Activated naive CD8-positive, alpha-beta T cell treated with anti-CD3 and anti-CD28 coated beads, Interleukin-2, amount 50 U/mL, for 24 hours (primary cell): Measurements from ENCODE around the gene KRTAP9-9.

ENCODE experiments used
- ATAC-seq: fragments of 150-1000 bp; cut with Tn5 transposase; one replicate; pipeline ENCODE4 v1.10.0; 2021
- DNase-seq: peaks from one replicate; pipeline ENCODE4 v3.0.0; 2021
- H3K27ac Mint-ChIP-seq: one replicate; pipeline ENCODE4 v1.8.0; 2021; ENCODE audit warnings: mild to moderate bottlenecking, mixed read lengths
- H3K27me3 Mint-ChIP-seq: one replicate; pipeline ENCODE4 v1.8.0; 2021; ENCODE audit warnings: mixed read lengths
- H3K36me3 Mint-ChIP-seq: one replicate; pipeline ENCODE4 v1.8.0; 2021; ENCODE audit warnings: low read depth, mixed read lengths
- H3K4me1 Mint-ChIP-seq: one replicate; pipeline ENCODE4 v1.8.0; 2021; ENCODE audit warnings: mixed read lengths
- H3K4me3 Mint-ChIP-seq: one replicate; pipeline ENCODE4 v1.8.0; 2021; ENCODE audit warnings: mild to moderate bottlenecking, moderate library complexity, mixed read lengths
- H3K9me3 Mint-ChIP-seq: one replicate; pipeline ENCODE4 v1.8.0; 2021; ENCODE audit warnings: mixed read lengths

KRTAP9-9 gene

GRCh38 chr17:41287050-41287449 lies 31.9 kb downstream of the KRTAP9-9 start:
- Mint-ChIP-seq H3K9me3 (no peaks in the 10 kb centered on the region), H3K27ac (no peak overlapping the region), H3K27me3 (no peaks in the 10 kb centered on the region), H3K4me3 (no peak overlapping the region), H3K36me3 (no peaks in the 10 kb centered on the region), H3K4me1 (peaks cover 10% of the 10 kb centered on the region)
- no peak for DNase-seq
- no peak for ATAC-seq

DNA sequence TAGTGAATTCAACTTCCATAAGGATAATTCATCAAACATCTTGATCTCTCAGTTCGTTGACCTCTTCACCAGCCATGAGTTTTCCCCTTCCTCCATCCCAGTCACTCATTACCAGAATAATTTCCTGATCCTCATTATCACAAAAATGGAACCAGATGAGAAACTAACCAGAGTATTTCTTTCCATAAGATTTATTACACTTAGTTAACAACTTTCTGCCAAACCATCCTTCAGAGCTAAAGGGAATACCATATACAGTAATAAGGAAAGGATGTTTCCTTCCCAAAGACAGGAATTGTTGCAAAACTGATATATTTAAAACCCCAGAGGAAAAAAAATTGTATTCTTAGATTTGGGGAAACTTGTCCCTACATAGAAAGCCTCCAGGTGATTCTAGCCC lies 38.8 kb downstream of the KRTAP9-9 start:
- DNase-seq (no peak), ATAC-seq (no peak)
- Mint-ChIP-seq H3K4me1 (no peaks in the 10 kb centered on the region), H3K9me3 (peaks cover 3% of the 10 kb centered on the region), H3K27me3 (no peaks in the 10 kb centered on the region), H3K4me3 (no peak overlapping the region), H3K27ac (no peak overlapping the region), H3K36me3 (no peaks in the 10 kb centered on the region)

GRCh38 chr17:41296846-41297245 lies 41.7 kb downstream of the KRTAP9-9 start:
- H3K9me3 Mint-ChIP-seq = peaks cover 10% of the 10 kb centered on the region
- no peak overlapping the region for H3K4me3 Mint-ChIP-seq
- no peak overlapping the region for H3K27ac Mint-ChIP-seq
- no peaks in the 10 kb centered on the region for H3K36me3 Mint-ChIP-seq
- ATAC-seq = no peak
- H3K4me1 Mint-ChIP-seq = peaks cover 9% of the 10 kb centered on the region
- no peak for DNase-seq
- H3K27me3 Mint-ChIP-seq = no peaks in the 10 kb centered on the region

GRCh38 chr17:41298458-41299135 lies 43.4 kb downstream of the KRTAP9-9 start:
- no peak for DNase-seq
- Mint-ChIP-seq H3K9me3 (peaks cover 10% of the 10 kb centered on the region), H3K27me3 (no peaks in the 10 kb centered on the region), H3K4me1 (peaks cover 12% of the 10 kb centered on the region), H3K4me3 (no peak overlapping the region), H3K36me3 (no peaks in the 10 kb centered on the region), H3K27ac (no peak overlapping the region)
- no peak for ATAC-seq

- H3K36me3 Mint-ChIP-seq = no peaks in the 10 kb centered on the region
- DNase-seq (no peak), ATAC-seq (no peak)
- H3K4me3 Mint-ChIP-seq = no peak overlapping the region
- peaks cover 6% of the 10 kb centered on the region for H3K9me3 Mint-ChIP-seq
- H3K27me3 Mint-ChIP-seq = no peaks in the 10 kb centered on the region
- no peak overlapping the region for H3K27ac Mint-ChIP-seq
- H3K4me1 Mint-ChIP-seq = peaks cover 12% of the 10 kb centered on the region
These were observed 46.1 kb downstream of the KRTAP9-9 start for GRCh38 chr17:41301204-41301790.

DNA sequence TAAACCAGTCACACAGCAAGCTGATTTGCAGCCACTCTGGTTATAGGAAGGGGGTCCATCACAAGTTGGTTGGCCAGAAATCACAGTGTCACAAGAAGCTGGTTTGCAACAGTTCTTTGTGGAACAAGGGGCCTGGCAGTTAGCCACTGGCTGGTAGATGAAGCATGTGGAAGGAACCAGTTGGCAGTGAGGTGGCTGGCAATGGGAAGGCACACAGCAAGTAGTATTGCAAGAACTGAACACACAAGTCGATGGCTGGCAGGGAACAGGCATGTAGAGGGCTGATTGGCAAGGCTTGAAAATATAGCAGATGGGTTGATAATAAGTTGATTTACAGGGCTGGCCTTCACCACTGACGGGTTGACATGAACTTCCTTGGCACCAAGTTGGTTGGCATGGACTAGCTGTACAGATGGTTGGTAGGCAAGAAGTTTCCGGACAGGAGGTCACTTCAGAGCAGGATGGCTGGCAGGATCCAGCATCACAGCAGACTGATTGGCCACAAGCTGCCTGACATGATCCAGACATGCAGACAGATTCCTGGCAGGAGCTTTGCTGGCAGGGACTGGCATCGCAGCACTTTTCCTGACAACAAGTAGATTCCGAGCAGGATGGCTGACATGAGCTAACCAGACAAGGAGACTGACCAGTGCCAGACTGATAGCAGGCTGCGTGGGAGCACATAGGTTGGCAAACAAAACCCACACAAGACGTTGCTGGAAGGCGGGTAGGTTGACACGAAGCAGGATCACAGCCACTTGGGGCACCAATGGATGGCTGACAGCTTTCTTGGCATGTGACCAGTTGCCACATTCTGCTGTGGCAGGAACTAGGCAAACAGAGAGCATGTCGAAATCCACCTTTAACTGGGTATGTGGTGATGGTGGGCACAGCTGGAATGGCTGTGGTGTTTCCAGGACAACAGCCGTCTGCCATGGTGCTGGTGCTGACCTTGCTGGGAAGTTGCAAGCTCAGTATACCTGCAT lies 47.0 kb downstream of the KRTAP9-9 start, which contains the start of gene KRTAP29-1:
Gene KRTAP29-1, minus strand, starts transcription at position 936 of the 986 bp plus-strand sequence. Its CDS starts 0 bp downstream, at position 936.
- H3K36me3 Mint-ChIP-seq = no peaks in the 10 kb centered on the region
- H3K9me3 Mint-ChIP-seq = peaks cover 6% of the 10 kb centered on the region
- no peak within 1 kb of the TSS for H3K4me3 Mint-ChIP-seq
- ATAC-seq (no peak), DNase-seq (no peak)
- H3K4me1 Mint-ChIP-seq = peaks cover 17% of the 10 kb centered on the region
- H3K27ac Mint-ChIP-seq = no peak within 1 kb of the TSS
- H3K27me3 Mint-ChIP-seq = no peaks in the 10 kb centered on the region

- Mint-ChIP-seq H3K27me3 (no peaks in the 10 kb centered on the region), H3K9me3 (peaks cover 6% of the 10 kb centered on the region), H3K36me3 (no peaks in the 10 kb centered on the region), H3K4me3 (no peak overlapping the region), H3K27ac (no peak overlapping the region), H3K4me1 (peaks cover 24% of the 10 kb centered on the region)
- ATAC-seq (no peak), DNase-seq (no peak)
These were observed 47.8 kb downstream of the KRTAP9-9 start for GRCh38 chr17:41302981-41303380.

DNA sequence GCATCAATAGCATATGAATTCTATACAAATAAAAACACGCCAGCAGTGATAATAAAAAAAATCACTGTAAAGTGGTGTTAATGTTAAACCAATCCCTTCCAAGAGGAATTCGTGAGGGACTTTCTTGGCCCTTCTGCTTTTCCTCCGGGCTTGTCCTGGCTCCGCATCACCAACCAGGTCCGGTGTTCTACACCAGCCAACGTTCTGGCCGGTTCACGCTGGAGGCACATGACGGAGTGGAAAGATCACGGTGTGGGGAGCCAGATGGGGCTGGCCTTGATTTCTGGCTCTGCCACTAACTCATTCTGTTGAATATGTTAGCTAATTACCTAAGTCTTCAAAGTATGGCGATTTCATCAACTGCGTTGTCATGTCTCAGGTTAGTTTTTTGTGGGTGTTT lies 48.9 kb downstream of the KRTAP9-9 start:
- Mint-ChIP-seq H3K27ac (no peak overlapping the region), H3K4me1 (peaks cover 35% of the 10 kb centered on the region), H3K4me3 (no peak overlapping the region), H3K9me3 (peaks cover 6% of the 10 kb centered on the region), H3K36me3 (no peaks in the 10 kb centered on the region), H3K27me3 (no peaks in the 10 kb centered on the region)
- DNase-seq (no peak), ATAC-seq (no peak)
